Measurements from ENCODE around the gene SAMSN1. TPM values are rescaled to one million over a fixed set of nuclear protein-coding genes. Genes with fewer than 3 reads are reported as not detected.

Gene SAMSN1
- total and polyA plus RNA-seq, 2 of the 8 experiments (the other 6 are each of a cell fraction or from before 2014, with no cell fraction given): 0.50 to 3.0 TPM

DNA sequence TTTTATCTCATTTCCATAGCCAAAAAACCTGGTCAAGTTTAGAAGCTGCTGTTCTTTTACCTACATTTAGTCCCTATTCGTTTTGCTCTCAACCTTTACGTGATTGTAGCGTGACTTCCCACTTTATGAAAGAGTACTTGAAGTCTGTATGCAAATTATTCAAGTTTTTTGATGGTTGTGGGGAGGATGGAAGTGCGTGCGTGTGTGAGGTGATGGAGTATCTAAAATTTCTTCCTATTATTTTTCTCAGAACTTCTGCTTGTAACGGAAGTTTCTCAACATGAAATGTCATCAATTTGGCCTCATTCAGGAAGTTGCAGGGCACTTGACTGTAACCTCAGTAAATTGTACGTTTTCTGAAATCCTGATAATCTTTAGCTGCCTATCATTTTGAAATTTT is 64.0 kb downstream of the SAMSN1 start (continued):
- TF ChIP-seq SIX5 (IDR thresholded peaks at IDR 0.05; ENCODE audit: low read depth, low read length) (no peak), RAD21 (IDR thresholded peaks at IDR 0.05 in 1 of 2, conservative IDR thresholded peaks at IDR 0.05 in 1 of 2; ENCODE audit: low read depth in 2 of 2, low read length in 2 of 2) (no peak)

Measured in H1 (cell line).